Gastroesophageal sphincter (tissue), 3 donors: ENCODE data around the gene ARHGEF10L.

ENCODE experiments used
- EP300 ChIP-seq: sonication (generic); formaldehyde crosslinking; IDR thresholded peaks from one replicate; pipeline ENCODE4 v1.6.1; 2017; ENCODE audit warnings: antibody characterized with exemption, mild to moderate bottlenecking
- TF ChIP-seq, protein P1 (sequence below), 4 experiments: fragments of 200-600 bp in 2 of 4; fragments of 450-650 bp in 2 of 4; sonication (generic) in 1 of 4; IDR thresholded peaks; one replicate each; pipeline ENCODE4 v1.5.1; 2017 to 2019; ENCODE audit warnings: antibody characterized with exemption in 4 of 4, mild to moderate bottlenecking in 2 of 4, moderate library complexity in 2 of 4

GRCh38 chr1:17544776-17545350 lies 5.4 kb downstream of the ARHGEF10L start:
- TF ChIP-seq, protein P1, sequence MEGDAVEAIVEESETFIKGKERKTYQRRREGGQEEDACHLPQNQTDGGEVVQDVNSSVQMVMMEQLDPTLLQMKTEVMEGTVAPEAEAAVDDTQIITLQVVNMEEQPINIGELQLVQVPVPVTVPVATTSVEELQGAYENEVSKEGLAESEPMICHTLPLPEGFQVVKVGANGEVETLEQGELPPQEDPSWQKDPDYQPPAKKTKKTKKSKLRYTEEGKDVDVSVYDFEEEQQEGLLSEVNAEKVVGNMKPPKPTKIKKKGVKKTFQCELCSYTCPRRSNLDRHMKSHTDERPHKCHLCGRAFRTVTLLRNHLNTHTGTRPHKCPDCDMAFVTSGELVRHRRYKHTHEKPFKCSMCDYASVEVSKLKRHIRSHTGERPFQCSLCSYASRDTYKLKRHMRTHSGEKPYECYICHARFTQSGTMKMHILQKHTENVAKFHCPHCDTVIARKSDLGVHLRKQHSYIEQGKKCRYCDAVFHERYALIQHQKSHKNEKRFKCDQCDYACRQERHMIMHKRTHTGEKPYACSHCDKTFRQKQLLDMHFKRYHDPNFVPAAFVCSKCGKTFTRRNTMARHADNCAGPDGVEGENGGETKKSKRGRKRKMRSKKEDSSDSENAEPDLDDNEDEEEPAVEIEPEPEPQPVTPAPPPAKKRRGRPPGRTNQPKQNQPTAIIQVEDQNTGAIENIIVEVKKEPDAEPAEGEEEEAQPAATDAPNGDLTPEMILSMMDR (IDR thresholded peaks at IDR 0.05), result no peak
- no peak for TF ChIP-seq EP300
